Adrenal gland (tissue), 5 donors: ENCODE measurements around the gene ANXA8L1.
"Not testable (repeated sequence)": the region's sequence is repeated elsewhere in the genome, so short reads cannot be mapped to it uniquely, and the experiment has no call there.

Source experiments
- POLR2A ChIP-seq, 2 donors: fragments of 450-650 bp; IDR thresholded peaks; one replicate each; pipeline ENCODE4 v1.6.1; 2017; ENCODE audit warnings: antibody characterized with exemption in 2 of 2, mild to moderate bottlenecking in 2 of 2, moderate library complexity in 1 of 2
- TF ChIP-seq, protein P1 (sequence below), 6 experiments: fragments of 450-650 bp in 4 of 6; fragments of 200-600 bp in 2 of 6; sonication (generic) in 1 of 6; IDR thresholded peaks; 1 replicate in 5 of 6; 2 replicates in 1 of 6; pipeline versions ENCODE4 v1.5.1 to v1.8.0; 2016 to 2021; ENCODE audit warnings: antibody characterized with exemption in 6 of 6, mild to moderate bottlenecking in 2 of 6, moderate library complexity in 1 of 6
- donor health status: DM: no; HTN: no; CAD: no.

DNA sequence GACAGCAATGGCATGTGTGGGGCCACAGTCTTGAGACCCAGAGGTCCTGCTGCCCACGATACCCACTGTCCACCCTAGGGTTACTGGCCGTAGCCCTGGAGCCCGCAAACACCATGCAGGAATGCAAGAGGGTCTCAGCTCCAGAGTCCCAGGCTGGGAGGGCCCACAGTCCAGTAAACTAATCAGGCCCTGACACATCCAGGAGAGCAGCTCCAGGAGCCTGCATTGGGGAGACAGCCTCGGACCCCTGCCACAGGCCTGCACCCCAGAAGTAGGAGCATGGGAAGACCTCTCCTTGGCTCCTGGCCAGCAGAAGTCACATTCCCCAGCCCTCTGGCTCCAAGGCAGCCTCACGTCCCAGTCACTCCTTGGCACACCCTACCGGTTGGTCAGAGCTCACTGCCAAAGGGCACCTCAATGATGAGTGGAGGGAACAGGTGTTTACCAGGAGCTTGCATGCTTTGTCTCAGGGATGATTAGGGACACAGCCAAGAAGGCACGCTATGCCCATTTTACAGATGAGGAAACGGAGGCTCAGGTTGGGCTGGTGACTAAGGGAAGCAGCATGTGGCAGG is 7.8 kb upstream of the ANXA8L1 start:
- TF ChIP-seq POLR2A (IDR thresholded peaks at IDR 0.05) = not testable (repeated sequence)
- TF ChIP-seq, protein P1, sequence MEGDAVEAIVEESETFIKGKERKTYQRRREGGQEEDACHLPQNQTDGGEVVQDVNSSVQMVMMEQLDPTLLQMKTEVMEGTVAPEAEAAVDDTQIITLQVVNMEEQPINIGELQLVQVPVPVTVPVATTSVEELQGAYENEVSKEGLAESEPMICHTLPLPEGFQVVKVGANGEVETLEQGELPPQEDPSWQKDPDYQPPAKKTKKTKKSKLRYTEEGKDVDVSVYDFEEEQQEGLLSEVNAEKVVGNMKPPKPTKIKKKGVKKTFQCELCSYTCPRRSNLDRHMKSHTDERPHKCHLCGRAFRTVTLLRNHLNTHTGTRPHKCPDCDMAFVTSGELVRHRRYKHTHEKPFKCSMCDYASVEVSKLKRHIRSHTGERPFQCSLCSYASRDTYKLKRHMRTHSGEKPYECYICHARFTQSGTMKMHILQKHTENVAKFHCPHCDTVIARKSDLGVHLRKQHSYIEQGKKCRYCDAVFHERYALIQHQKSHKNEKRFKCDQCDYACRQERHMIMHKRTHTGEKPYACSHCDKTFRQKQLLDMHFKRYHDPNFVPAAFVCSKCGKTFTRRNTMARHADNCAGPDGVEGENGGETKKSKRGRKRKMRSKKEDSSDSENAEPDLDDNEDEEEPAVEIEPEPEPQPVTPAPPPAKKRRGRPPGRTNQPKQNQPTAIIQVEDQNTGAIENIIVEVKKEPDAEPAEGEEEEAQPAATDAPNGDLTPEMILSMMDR (IDR thresholded peaks at IDR 0.05) = not testable (repeated sequence)
